Ishikawa (cell line): Measurements from ENCODE around the gene SEMA3B.

Source experiments
- CREB1 ChIP-seq: IDR thresholded peaks from 2 replicates; pipeline ENCODE4 v1.6.1; 2012; ENCODE audit warnings: low read depth
- EP300 ChIP-seq: IDR thresholded peaks from 2 replicates; pipeline ENCODE4 v1.6.1; 2012; ENCODE audit warnings: borderline replicate concordance
- MAX ChIP-seq: IDR thresholded peaks from 2 replicates; pipeline ENCODE4 v1.6.1; 2012
- RAD21 ChIP-seq: IDR thresholded peaks from 2 replicates; pipeline ENCODE4 v1.6.1; 2012; ENCODE audit warnings: low read depth
- TAF1 ChIP-seq: IDR thresholded peaks from 2 replicates; pipeline ENCODE4 v1.6.1; 2012; ENCODE audit warnings: low read depth, mild to moderate bottlenecking
- TCF12 ChIP-seq: IDR thresholded peaks from 2 replicates; pipeline ENCODE4 v1.6.1; 2012; ENCODE audit warnings: low read depth
- YY1 ChIP-seq: IDR thresholded peaks from 2 replicates; pipeline ENCODE4 v1.6.1; 2012; ENCODE audit warnings: low read depth
- ZBTB7A ChIP-seq: IDR thresholded peaks from 2 replicates; pipeline ENCODE4 v1.6.1; 2012; ENCODE audit warnings: low read depth
- TF ChIP-seq, protein P1 (sequence below): IDR thresholded peaks from 2 replicates; pipeline ENCODE4 v1.6.1; 2012

DNA sequence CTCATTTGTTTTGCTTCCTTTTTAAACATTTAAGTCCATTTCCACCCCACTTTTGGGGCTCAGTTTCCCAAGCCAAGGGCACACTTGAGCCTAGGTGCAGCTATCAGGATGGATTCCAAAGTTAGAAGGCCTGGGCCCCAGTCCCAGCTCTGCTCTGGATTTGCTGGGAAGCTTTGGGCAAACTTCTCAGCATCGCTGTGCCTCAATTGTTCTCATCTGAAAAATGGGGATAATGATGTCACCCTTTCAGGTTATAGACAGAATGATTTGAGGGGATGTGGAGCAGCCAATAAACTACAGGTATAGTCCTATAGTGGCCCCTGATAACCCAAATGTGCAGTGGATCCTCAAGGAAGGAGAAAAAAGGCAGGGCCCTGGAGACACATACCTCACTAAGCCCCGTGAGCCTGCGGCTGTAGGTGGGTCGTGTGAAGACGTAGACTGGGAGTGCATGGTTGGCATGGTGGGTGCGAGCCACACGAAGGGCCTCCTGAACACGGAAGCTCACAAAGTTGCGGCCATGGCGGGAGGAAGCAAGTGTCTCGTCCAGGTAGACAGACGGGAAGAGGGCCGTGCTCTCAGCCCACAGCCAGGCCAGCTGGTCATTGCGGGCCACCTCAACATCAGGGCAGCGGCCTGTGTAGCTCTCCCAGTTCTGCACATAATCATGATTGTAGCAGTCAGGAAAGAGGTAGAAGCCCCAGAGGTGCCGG, 50.4 kb downstream of the SEMA3B start:
- TF ChIP-seq RAD21 (no peak), YY1 (no peak), EP300 (no peak), TAF1 (no peak), TCF12 (no peak), MAX (no peak), CREB1 (no peak), ZBTB7A (no peak)
- TF ChIP-seq, protein P1, sequence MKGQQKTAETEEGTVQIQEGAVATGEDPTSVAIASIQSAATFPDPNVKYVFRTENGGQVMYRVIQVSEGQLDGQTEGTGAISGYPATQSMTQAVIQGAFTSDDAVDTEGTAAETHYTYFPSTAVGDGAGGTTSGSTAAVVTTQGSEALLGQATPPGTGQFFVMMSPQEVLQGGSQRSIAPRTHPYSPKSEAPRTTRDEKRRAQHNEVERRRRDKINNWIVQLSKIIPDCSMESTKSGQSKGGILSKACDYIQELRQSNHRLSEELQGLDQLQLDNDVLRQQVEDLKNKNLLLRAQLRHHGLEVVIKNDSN = no peak
